Neural cell (in vitro differentiated cells): ENCODE results near the gene RAB3GAP2. TPM values are rescaled to one million over a fixed set of nuclear protein-coding genes. Genes with fewer than 3 reads are reported as not detected.

Source experiments
- H2AFZ ChIP-seq: fragments of 200-600, 300-800 bp; sonication (generic), shearing (Covaris generic); 2 replicates; pipeline ENCODE4 v1.6.0; 2014; ENCODE audit warnings: low read depth, mild to moderate bottlenecking, antibody characterized with exemption, low read length, moderate library complexity
- H3F3A ChIP-seq: fragments of 200-600 bp; shearing (Covaris generic); 2 replicates; pipeline ENCODE4 v1.6.1; 2016; ENCODE audit warnings: mild to moderate bottlenecking, moderate library complexity, mixed read lengths, antibody characterized with exemption, low read length; ENCODE audit not compliant: insufficient read depth, poor library complexity, severe bottlenecking
- H3K27ac ChIP-seq: fragments of 200-600, 300-800 bp; sonication (generic), shearing (Covaris generic); 2 replicates; pipeline ENCODE4 v1.5.1; 2014; ENCODE audit warnings: mild to moderate bottlenecking, low read length, moderate library complexity
- H3K27me3 ChIP-seq: fragments of 300-800, 200-600 bp; sonication (generic), shearing (Covaris generic); 2 replicates; pipeline ENCODE4 v1.6.0; 2014; ENCODE audit warnings: mild to moderate bottlenecking, low read depth, low read length, moderate library complexity; ENCODE audit not compliant: insufficient read depth
- H3K36me3 ChIP-seq: fragments of 300-800, 200-600 bp; sonication (generic), shearing (Covaris generic); 2 replicates; pipeline ENCODE4 v1.5.1; 2014; ENCODE audit warnings: mild to moderate bottlenecking, antibody characterized with exemption, low read length, moderate library complexity; ENCODE audit not compliant: insufficient read depth
- H3K4me2 ChIP-seq: fragments of 300-800, 200-600 bp; sonication (generic), shearing (Covaris generic); 2 replicates; pipeline ENCODE4 v1.6.0; 2014; ENCODE audit warnings: mild to moderate bottlenecking, low read length
- H3K4me3 ChIP-seq: fragments of 300-800, 200-600 bp; sonication (generic), shearing (Covaris generic); 2 replicates; pipeline ENCODE4 v1.5.1; 2014; ENCODE audit warnings: mild to moderate bottlenecking, low read length, moderate library complexity
- H3K79me2 ChIP-seq: fragments of 200-600 bp; shearing (Covaris generic); replicated peaks from 2 replicates; pipeline ENCODE4 v1.6.0; 2014; ENCODE audit warnings: mild to moderate bottlenecking, low read length, moderate library complexity; ENCODE audit not compliant: insufficient read depth
- H3K9ac ChIP-seq: fragments of 300-800, 200-600 bp; sonication (generic), shearing (Covaris generic); 2 replicates; pipeline ENCODE4 v1.6.1; 2016; ENCODE audit warnings: mild to moderate bottlenecking, low read length, mixed read lengths
- H3K9me2 ChIP-seq: fragments of 200-600 bp; shearing (Covaris generic); 2 replicates; pipeline ENCODE4 v1.6.1; 2016; ENCODE audit warnings: mild to moderate bottlenecking, low read length, mixed read lengths; ENCODE audit not compliant: insufficient read depth
- H3K9me3 ChIP-seq: fragments of 200-600, 300-800 bp; sonication (generic), shearing (Covaris generic); 2 replicates; pipeline ENCODE4 v1.6.1; 2016; ENCODE audit warnings: mild to moderate bottlenecking, mixed run types, low read length, moderate library complexity, mixed read lengths
- H4K20me1 ChIP-seq: fragments of 200-600 bp; shearing (Covaris generic); 2 replicates; pipeline ENCODE4 v1.6.1; 2016; ENCODE audit warnings: mild to moderate bottlenecking, mixed run types; ENCODE audit not compliant: insufficient read depth
- EP300 ChIP-seq: fragments of 450-650 bp; conservative IDR thresholded peaks from 2 replicates; pipeline ENCODE4 v1.6.1; 2014; ENCODE audit warnings: antibody characterized with exemption, mild to moderate bottlenecking, moderate library complexity; ENCODE audit not compliant: poor library complexity, severe bottlenecking
- EZH2 ChIP-seq: fragments of 200-600, 300-800 bp; shearing (Covaris generic), sonication (generic); IDR thresholded peaks from 2 replicates; pipeline ENCODE4 v1.6.1; 2014; ENCODE audit warnings: antibody characterized with exemption, low read length, borderline replicate concordance, mild to moderate bottlenecking; ENCODE audit not compliant: insufficient read depth, poor library complexity, severe bottlenecking
- MXI1 ChIP-seq: fragments of 450-650 bp; conservative IDR thresholded peaks from 2 replicates; pipeline ENCODE4 v1.6.1; 2014; ENCODE audit warnings: antibody characterized with exemption, mild to moderate bottlenecking; ENCODE audit not compliant: poor library complexity, severe bottlenecking
- POLR2AphosphoS5 ChIP-seq: IDR thresholded peaks from 2 replicates; pipeline ENCODE4 v1.6.1; 2012
- RAD21 ChIP-seq: fragments of 450-650 bp; conservative IDR thresholded peaks from 2 replicates; pipeline ENCODE4 v1.6.1; 2014; ENCODE audit warnings: antibody characterized with exemption, mild to moderate bottlenecking, moderate library complexity
- SMC3 ChIP-seq: fragments of 450-650 bp; conservative IDR thresholded peaks from 2 replicates; pipeline ENCODE4 v1.6.1; 2014; ENCODE audit warnings: antibody characterized with exemption, mild to moderate bottlenecking, moderate library complexity; ENCODE audit not compliant: poor library complexity
- TAF1 ChIP-seq: IDR thresholded peaks from 2 replicates; pipeline ENCODE4 v1.6.1; 2012; ENCODE audit warnings: low read depth
- polyA plus RNA-seq: library from polyadenylated mRNA; depleted of rRNA; stranded (reverse); fragments of >200 nt; gene quantifications from 2 replicates; pipeline ENCODE4 v1.2.3, GENCODE V29; 2014
- TF ChIP-seq, protein P1 (sequence below): IDR thresholded peaks from 2 replicates; pipeline ENCODE4 v1.6.1; 2012; ENCODE audit warnings: borderline replicate concordance
- TF ChIP-seq, protein P2 (sequence below): fragments of 450-650 bp; IDR thresholded peaks from 2 replicates; pipeline ENCODE4 v1.5.1; 2014; ENCODE audit warnings: antibody characterized with exemption, mild to moderate bottlenecking, moderate library complexity; ENCODE audit not compliant: poor library complexity, severe bottlenecking

Gene RAB3GAP2
- polyA plus RNA-seq, 1 donor from 2014 or later: 39.9 TPM

GRCh38 chr1:220156620-220157146 is 115.6 kb downstream of the RAB3GAP2 start:
- Histone ChIP-seq H3F3A (no peaks in the 10 kb centered on the region), H3K9me3 (no peaks in the 10 kb centered on the region), H3K4me3 (no peak overlapping the region), H3K36me3 (peaks cover 8% of the 10 kb centered on the region), H3K9ac (no peak overlapping the region), H3K9me2 (no peaks in the 10 kb centered on the region), H3K27ac (no peak overlapping the region), H3K79me2 (no peaks in the 10 kb centered on the region), H4K20me1 (no peaks in the 10 kb centered on the region), H2AFZ (no peak overlapping the region), H3K4me2 (no peak overlapping the region), H3K27me3 (no peaks in the 10 kb centered on the region)
- TF ChIP-seq TAF1 (no peak), EP300 (no peak)

DNA sequence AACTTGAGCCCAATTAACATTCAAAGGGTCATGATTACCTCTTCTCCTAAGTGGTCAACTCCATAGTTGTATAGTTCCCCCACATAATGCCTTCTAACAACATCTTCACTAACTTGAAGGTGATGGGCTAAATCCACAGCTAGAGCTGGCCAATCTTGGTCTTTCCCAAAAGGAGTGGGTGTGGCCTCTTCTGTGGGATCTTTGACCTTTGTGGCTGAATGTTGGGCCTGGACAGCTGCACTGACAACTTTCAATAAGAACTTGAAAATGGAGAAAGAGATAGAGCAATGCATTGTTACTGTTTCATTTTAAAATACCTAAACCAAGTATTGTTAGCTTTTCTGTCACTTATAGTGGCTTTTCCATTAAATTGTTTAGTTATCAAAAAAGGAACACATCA is 119.1 kb downstream of the RAB3GAP2 start:
- no peaks in the 10 kb centered on the region for H3K27me3 ChIP-seq
- TF ChIP-seq POLR2AphosphoS5 (no peak), MXI1 (no peak), RAD21 (no peak), TAF1 (no peak), EZH2 (no peak), SMC3 (no peak), EP300 (no peak)
- TF ChIP-seq, protein P1, sequence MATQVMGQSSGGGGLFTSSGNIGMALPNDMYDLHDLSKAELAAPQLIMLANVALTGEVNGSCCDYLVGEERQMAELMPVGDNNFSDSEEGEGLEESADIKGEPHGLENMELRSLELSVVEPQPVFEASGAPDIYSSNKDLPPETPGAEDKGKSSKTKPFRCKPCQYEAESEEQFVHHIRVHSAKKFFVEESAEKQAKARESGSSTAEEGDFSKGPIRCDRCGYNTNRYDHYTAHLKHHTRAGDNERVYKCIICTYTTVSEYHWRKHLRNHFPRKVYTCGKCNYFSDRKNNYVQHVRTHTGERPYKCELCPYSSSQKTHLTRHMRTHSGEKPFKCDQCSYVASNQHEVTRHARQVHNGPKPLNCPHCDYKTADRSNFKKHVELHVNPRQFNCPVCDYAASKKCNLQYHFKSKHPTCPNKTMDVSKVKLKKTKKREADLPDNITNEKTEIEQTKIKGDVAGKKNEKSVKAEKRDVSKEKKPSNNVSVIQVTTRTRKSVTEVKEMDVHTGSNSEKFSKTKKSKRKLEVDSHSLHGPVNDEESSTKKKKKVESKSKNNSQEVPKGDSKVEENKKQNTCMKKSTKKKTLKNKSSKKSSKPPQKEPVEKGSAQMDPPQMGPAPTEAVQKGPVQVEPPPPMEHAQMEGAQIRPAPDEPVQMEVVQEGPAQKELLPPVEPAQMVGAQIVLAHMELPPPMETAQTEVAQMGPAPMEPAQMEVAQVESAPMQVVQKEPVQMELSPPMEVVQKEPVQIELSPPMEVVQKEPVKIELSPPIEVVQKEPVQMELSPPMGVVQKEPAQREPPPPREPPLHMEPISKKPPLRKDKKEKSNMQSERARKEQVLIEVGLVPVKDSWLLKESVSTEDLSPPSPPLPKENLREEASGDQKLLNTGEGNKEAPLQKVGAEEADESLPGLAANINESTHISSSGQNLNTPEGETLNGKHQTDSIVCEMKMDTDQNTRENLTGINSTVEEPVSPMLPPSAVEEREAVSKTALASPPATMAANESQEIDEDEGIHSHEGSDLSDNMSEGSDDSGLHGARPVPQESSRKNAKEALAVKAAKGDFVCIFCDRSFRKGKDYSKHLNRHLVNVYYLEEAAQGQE: no peak
- TF ChIP-seq, protein P2, sequence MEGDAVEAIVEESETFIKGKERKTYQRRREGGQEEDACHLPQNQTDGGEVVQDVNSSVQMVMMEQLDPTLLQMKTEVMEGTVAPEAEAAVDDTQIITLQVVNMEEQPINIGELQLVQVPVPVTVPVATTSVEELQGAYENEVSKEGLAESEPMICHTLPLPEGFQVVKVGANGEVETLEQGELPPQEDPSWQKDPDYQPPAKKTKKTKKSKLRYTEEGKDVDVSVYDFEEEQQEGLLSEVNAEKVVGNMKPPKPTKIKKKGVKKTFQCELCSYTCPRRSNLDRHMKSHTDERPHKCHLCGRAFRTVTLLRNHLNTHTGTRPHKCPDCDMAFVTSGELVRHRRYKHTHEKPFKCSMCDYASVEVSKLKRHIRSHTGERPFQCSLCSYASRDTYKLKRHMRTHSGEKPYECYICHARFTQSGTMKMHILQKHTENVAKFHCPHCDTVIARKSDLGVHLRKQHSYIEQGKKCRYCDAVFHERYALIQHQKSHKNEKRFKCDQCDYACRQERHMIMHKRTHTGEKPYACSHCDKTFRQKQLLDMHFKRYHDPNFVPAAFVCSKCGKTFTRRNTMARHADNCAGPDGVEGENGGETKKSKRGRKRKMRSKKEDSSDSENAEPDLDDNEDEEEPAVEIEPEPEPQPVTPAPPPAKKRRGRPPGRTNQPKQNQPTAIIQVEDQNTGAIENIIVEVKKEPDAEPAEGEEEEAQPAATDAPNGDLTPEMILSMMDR: no peak

GRCh38 chr1:220151454-220151853 is 120.8 kb downstream of the RAB3GAP2 start:
- no peak overlapping the region for H3K4me2 ChIP-seq
- no peaks in the 10 kb centered on the region for H3K79me2 ChIP-seq
- H4K20me1 ChIP-seq: no peaks in the 10 kb centered on the region
- H3K9ac ChIP-seq: no peak overlapping the region
- no peaks in the 10 kb centered on the region for H3K9me2 ChIP-seq
- no peak overlapping the region for H3K27ac ChIP-seq
- H3K9me3 ChIP-seq: no peaks in the 10 kb centered on the region
- no peak overlapping the region for H2AFZ ChIP-seq
- no peaks in the 10 kb centered on the region for H3F3A ChIP-seq
- no peak for TF ChIP-seq EP300
- TF ChIP-seq MXI1: no peak
- TF ChIP-seq TAF1: no peak
- TF ChIP-seq, protein P2: no peak
- TF ChIP-seq POLR2AphosphoS5: no peak
- TF ChIP-seq, protein P1: no peak
- TF ChIP-seq RAD21: no peak
- TF ChIP-seq EZH2: no peak
- TF ChIP-seq SMC3: no peak
- peaks cover 7% of the 10 kb centered on the region for H3K36me3 ChIP-seq
- H3K4me3 ChIP-seq: no peak overlapping the region
- no peaks in the 10 kb centered on the region for H3K27me3 ChIP-seq

More for the DNA sequence above, 119.1 kb downstream of the RAB3GAP2 start:
- H3K9ac ChIP-seq: no peak overlapping the region
- no peaks in the 10 kb centered on the region for H3F3A ChIP-seq
- no peaks in the 10 kb centered on the region for H3K79me2 ChIP-seq
- no peak overlapping the region for H3K4me3 ChIP-seq
- H2AFZ ChIP-seq: no peak overlapping the region
- no peaks in the 10 kb centered on the region for H4K20me1 ChIP-seq
- H3K9me3 ChIP-seq: no peaks in the 10 kb centered on the region
- H3K4me2 ChIP-seq: no peak overlapping the region
- peaks cover 7% of the 10 kb centered on the region for H3K36me3 ChIP-seq
- H3K27ac ChIP-seq: no peak overlapping the region
- no peaks in the 10 kb centered on the region for H3K9me2 ChIP-seq
